Stimulated activated CD4-positive, alpha-beta T cell treated with anti-CD3 and anti-CD28 coated beads, Interleukin-4, amount 100 ng/mL, for 4 hours (primary cell): ENCODE data around the gene ADCY5.
A peak's percentile ranks its signal among the peaks of the same experiment; 100 is the strongest.
"Not testable (repeated sequence)": the region's sequence is repeated elsewhere in the genome, so short reads cannot be mapped to it uniquely, and the experiment has no call there.

Source experiments
- DNase-seq, 2 experiments: peaks; one replicate each; pipeline ENCODE4 v3.0.0-alpha.2; 2020

Gene ADCY5

GRCh38 chr3:123448536-123449101 is at the start of gene ADCY5:
TSS of gene ADCY5 (minus strand) at chr3:123449090. CDS start at chr3:123448545, 545 bp downstream.
- no peak for DNase-seq

DNA sequence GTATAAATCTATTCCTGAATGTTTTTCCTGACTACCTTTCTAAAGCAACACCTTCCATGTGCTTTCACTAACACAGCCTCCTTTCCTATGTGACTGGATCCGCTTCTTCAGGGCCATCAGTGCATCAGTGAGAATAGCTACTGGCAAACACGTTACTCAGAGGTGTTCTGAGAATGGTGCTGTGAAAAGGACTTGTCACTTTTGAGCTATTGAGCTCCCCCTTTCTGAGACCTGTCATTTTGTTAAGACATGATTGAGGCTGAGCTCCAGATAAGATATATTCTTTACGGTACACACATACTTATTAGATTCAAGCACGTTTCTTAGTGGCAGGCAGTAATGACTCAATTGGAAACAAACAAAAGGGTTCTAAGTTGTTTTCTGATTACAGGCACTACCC is 45.0 kb upstream of the ADCY5 start:
- DNase-seq: no peak

GRCh38 chr3:123491966-123492587 is 43.2 kb upstream of the ADCY5 start:
- DNase-seq: no peak

GRCh38 chr3:123489400-123490004 is 40.6 kb upstream of the ADCY5 start:
- peak in 1 of 2 experiments; percentile 25 for DNase-seq

- DNase-seq: no peak
Observed at GRCh38 chr3:123488645-123489347, 39.9 kb upstream of the ADCY5 start.

- not testable (repeated sequence) for DNase-seq
Observed at GRCh38 chr3:123487063-123487462, 38.2 kb upstream of the ADCY5 start.

DNA sequence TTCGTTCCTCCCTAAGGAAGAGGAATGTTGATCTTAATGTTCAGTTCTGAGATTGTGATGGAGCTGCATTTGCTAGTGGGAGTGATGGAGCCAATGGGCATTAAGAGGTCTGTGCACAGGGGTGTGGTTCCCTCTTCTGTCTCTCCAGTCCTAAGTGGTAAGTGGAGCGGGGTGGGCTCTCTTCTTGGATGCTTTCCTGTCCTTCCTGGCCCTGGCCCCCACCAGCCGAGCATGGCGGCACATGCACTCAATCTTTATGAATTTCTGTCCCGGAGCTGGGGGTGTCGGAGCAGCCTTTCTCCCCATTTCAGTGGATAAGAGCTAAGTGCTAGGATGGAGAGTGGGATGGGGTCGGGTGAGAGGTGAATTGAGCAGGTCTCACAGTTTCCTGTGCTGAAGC is 37.6 kb upstream of the ADCY5 start:
- no peak for DNase-seq

DNA sequence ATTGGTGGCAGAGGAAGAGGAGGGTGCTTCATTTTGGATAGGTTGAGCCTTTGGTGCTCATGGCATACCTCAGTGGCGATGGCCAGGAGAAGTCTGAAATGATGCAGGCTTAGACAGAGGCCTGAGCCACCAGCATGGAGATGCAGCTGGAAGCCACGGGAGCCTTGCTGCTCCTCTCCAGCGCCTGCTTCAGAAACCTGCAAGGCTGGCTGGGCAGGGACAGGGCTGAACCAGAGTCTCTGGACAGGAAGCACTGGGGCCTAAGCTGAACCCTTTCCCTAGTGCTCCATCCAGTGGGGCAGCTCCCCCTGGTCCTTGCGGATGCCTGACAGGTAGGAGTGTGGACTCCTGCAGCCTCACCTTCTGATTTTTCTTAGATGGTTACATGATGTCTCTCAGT is 36.7 kb upstream of the ADCY5 start:
- no peak for DNase-seq

DNA sequence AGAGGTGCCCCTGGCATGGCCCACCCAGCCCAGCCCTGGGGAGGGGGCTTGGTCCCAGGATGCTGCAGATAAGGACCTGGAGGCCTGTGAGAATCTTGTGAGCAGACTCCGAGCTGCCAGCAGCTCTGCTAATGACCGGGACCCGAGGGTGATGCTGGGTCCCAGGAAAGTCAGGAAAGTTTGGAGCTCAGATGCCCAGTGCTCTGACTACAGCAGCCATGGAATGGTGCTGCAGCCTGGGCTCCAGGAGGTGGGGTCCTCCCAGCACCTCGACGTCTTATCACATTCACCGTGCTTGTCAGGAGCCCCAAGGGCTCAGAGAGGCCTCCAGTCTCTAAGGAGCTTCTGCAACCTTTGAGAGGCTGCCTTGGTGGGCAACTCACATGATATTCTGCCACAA is 34.3 kb upstream of the ADCY5 start:
- DNase-seq: no peak

DNA sequence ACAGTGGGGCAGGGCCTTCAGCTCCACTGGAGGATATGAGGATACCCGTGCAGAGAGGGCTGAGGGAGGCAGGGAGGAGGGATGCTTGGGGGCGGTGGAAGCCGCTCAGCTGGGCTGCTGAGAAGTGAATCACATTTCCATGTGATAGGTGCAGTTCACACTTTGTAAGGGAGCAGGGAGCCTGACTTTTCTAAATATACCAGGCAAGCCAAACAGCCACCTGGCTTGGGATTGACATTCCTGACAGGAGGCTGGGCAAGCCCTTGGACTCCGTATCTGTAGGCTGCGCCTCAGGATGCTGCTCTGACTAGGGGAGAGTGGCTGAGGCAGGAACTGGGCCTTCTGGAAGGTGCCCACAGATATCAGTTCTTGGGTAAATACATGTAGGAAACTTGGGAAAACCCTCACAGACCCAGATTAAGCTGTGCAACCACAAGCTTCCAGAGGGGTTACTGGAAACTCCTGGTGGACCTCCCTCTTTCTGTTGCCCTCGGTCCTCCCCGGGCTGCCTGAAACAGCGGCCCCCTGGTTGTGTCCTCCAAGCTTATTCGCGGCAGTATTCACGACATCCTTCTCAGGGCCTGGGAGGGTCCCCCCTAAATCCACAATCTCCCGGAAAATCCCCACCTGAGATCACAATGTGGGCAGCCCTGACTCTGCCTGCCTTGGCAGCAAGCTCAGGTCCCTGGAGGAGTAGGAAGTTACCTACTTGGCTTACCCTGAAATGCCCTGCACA is 33.0 kb upstream of the ADCY5 start:
- no peak for DNase-seq

GRCh38 chr3:123481071-123481470 is 32.2 kb upstream of the ADCY5 start:
- no peak for DNase-seq

- no peak for DNase-seq
Observed at GRCh38 chr3:123480428-123480827, 31.5 kb upstream of the ADCY5 start.

DNA sequence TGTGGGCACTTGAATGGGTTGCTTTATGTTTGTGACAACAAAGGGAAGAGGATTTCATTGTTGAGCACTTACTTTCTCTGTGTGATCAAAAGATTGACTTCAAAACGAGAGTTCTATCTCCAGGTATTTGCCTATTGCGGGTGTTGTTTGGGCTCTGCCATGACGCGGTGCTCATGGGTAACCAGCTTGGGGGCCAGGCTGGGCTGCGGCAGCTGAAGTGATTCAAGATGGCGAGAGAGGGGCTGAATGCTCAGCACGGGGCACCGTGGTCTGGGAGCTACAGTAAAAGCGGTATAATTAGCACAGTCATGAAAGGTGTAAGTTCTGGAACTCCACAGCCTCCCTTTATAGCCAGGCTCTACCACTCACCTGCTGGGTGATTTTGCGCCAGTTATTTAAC is 31.0 kb upstream of the ADCY5 start:
- DNase-seq: no peak

DNA sequence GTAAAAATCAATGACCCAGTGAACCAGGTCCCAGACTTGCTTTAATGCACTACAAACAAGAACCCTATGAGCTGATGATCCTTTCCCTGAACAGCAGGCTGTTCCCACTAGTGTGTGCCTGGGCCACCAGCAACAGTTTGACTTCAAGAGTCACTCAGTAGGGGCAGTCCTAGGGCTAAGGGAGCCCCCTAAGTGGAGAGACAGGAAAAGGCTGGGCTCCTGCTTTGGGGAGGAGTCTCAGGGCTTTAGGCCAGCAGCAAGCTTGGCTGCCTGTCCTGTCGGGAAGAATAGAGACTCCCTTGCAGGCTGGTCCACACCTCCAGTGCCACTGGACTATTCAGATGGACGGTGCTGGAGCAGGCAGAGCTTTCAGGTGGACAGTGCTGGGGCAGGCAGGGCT is 29.4 kb upstream of the ADCY5 start:
- no peak for DNase-seq

- DNase-seq: no peak
Observed at GRCh38 chr3:123476967-123477750, 28.3 kb upstream of the ADCY5 start.

DNA sequence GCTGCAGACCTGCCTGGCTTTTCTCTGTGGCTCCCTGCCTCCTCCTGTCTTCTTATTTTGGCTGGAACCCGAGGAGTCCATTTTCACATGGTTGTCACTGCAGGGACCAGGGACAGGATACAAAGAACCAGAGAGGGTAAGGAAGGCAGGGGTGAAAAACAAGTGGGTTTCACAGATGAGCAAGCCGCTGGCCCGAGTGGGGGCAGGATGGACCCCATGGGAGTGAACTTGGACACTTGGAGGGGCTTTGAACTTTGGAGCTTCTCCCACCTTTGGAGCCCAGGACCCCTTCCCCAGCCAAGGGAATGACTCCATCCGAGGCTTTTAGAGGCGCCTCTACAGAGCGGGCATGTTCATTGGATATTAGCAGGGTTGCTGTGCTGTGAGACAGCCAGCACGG is 26.9 kb upstream of the ADCY5 start:
- no peak for DNase-seq

GRCh38 chr3:123471106-123471505 is 22.2 kb upstream of the ADCY5 start:
- DNase-seq: no peak

DNA sequence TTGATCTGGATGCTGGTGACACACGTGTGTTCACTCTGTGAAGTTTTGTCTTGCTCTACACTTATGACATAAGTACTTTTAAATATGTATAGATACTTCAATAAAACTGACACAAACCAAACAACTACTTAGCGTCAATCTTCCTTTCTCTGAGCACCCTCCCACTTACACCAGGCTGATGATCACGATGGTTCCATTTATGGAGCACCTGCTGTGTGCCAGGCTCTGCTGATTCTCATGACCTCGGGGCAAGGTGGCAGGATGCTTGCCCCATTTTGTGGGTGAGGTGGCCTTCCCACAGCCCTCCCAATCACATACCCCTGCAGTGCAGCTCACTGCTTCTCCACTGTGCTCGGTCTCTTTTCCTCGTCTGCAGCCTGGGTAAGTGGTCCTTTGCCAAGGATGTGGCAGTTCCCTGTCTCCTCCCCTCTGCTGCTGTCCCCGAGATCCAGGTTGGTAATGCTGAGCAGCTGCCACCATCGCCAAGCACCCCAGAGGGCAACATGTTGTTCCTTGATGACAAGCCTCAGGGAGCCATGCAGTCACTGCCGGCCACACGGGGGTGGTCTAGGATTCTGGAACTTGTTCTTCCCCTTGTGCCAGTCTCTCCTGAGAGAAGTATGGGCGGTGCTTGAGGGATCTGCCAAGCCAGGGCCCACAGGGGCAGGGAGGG is 20.6 kb upstream of the ADCY5 start:
- DNase-seq: no peak

DNA sequence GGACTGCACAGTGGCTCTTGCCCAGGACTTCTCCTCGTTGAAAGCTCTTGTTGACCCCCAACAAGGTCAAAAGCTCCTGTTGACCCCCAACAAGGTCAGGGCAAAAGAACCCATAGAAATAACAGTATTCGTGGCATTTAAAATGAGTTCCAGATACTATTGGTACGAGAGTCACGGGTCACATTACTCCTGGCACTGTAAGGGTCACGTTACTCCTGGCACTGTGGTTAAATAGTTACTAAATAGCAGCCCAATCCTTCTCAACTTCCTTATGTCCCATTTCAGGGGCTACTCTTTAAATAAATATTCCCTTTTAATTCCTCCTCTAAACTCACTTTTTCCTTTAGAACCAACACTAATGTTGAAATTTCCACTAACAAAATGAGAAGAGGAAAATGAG is 18.2 kb upstream of the ADCY5 start:
- DNase-seq: no peak

DNA sequence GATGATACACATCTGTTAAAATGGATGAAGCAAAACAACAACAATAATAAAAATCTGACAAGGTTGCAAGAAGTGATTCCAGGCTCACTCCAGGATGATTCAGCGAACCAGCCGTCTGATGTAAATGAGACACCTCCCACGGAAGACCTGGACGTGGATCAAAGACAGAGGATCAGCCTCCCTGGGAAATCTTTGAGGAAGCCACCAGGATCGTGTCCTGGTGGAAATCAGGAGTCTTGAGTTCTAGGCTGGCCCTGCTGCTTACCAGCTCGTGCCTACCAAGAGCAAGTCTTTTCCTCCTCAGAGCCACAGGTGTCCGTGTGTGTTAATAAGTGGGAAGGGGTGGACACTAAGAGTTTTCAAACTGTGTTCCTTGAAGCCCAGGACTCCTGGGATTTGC is 15.3 kb upstream of the ADCY5 start:
- DNase-seq: no peak

DNA sequence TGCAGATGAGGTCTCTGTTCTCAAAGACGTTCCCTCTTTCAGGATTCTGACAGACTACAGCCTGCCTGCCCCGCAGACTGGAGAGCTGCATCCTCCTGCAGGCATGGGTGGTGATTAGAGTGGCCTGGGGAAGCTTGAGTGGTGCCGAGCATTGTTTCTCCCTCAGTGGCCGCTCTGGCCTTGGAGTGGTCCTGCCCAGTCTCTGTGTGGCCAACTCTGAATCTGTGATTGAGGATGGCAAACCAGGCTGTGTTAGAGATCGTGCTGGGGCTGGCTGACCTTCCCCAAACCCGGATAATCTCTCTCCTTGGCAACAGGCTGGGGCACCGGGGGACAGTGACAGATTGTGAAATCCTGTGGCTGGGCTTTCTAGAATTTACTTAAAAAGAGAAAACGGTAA is 11.0 kb upstream of the ADCY5 start:
- DNase-seq: no peak

DNA sequence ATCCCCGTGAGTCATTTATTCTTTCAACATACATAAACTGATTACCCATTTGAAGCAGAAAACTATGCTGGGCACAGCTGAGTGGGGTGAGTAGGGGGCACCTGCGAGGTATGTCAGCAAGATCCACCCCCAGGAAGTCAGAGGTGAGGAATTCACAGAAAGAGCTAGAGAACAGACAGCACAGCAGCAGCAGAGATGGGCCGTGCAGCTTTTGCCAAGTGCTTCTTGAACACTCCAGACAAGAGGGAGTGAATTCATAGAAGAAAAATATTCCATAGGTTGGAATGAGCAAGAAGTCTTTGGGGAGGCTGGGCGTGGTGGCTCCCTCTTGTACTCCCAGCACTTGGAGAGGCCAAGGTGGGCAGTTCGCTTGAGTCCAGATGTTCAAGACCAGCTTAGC is 9.4 kb upstream of the ADCY5 start:
- no peak for DNase-seq
